Gastrocnemius medialis (tissue), 4 donors: ENCODE results near the gene EGFR.

Experiments
- CTCF ChIP-seq, 5 experiments: fragments of 450-650 bp in 3 of 5; fragments of 200-600 bp in 2 of 5; sonication (generic) in 2 of 5; IDR thresholded peaks in 4 of 5; conservative IDR thresholded peaks in 1 of 5; 1 replicate in 4 of 5; 2 replicates in 1 of 5; pipeline ENCODE4 v1.5.1; 2016 to 2019; ENCODE audit warnings: antibody characterized with exemption in 5 of 5, mild to moderate bottlenecking in 3 of 5, moderate library complexity in 3 of 5
- POLR2A ChIP-seq, 2 donors: fragments of 450-650 bp; IDR thresholded peaks; one replicate each; pipeline ENCODE4 v1.6.1; 2017; ENCODE audit warnings: antibody characterized with exemption in 2 of 2, mild to moderate bottlenecking in 2 of 2, moderate library complexity in 2 of 2

- TF ChIP-seq CTCF (IDR thresholded peaks at IDR 0.05 in 4 of 5, conservative IDR thresholded peaks at IDR 0.05 in 1 of 5) (no peak), POLR2A (IDR thresholded peaks at IDR 0.05) (no peak)
Observed at GRCh38 chr7:55110993-55111361, 92.2 kb downstream of the EGFR start.
